Loucy (cell line): ENCODE measurements around the gene ALPK3.
A peak's percentile ranks its signal among the peaks of the same experiment; 100 is the strongest.

Experiments used
- H2AFZ ChIP-seq: fragments of 200-600 bp; sonication (generic); 2 replicates; pipeline ENCODE4 v1.6.0; 2016; ENCODE audit warnings: antibody characterized with exemption, mild to moderate bottlenecking, low read length, moderate library complexity
- H3F3A ChIP-seq: fragments of 200-600 bp; 2 replicates; pipeline ENCODE4 v1.6.0; 2016; ENCODE audit warnings: antibody characterized with exemption, low read depth, mild to moderate bottlenecking
- H3K27me3 ChIP-seq: fragments of 200-600 bp; sonication (generic); 2 replicates; pipeline ENCODE4 v1.6.1; 2014; ENCODE audit warnings: low read length, mild to moderate bottlenecking; ENCODE audit not compliant: insufficient read depth, poor library complexity, severe bottlenecking
- H3K36me3 ChIP-seq: fragments of 200-600 bp; sonication (generic); 2 replicates; pipeline ENCODE4 v1.6.1; 2016; ENCODE audit warnings: low read length; ENCODE audit not compliant: insufficient read depth
- H3K4me1 ChIP-seq: fragments of 200-600 bp; sonication (generic); 2 replicates; pipeline ENCODE4 v1.5.1; 2014; ENCODE audit warnings: low read length, mild to moderate bottlenecking; ENCODE audit not compliant: insufficient read depth, poor library complexity, severe bottlenecking
- H3K4me2 ChIP-seq: fragments of 200-600 bp; sonication (generic); 2 replicates; pipeline ENCODE4 v1.6.0; 2014; ENCODE audit warnings: antibody characterized with exemption, low read length, low read depth, mild to moderate bottlenecking; ENCODE audit not compliant: poor library complexity, severe bottlenecking
- H3K4me3 ChIP-seq: fragments of 200-600 bp; sonication (generic); 2 replicates; pipeline ENCODE4 v1.5.1; 2014; ENCODE audit warnings: low read length, mild to moderate bottlenecking, mixed read lengths; ENCODE audit not compliant: poor library complexity, severe bottlenecking
- H3K79me2 ChIP-seq: fragments of 200-600 bp; sonication (generic); 2 replicates; pipeline ENCODE4 v1.6.1; 2014; ENCODE audit warnings: low read length; ENCODE audit not compliant: insufficient read depth
- H3K9ac ChIP-seq: fragments of 200-600 bp; sonication (generic); 2 replicates; pipeline ENCODE4 v1.6.0; 2014; ENCODE audit warnings: mild to moderate bottlenecking, low read depth, low read length, moderate library complexity; ENCODE audit not compliant: poor library complexity, severe bottlenecking
- H3K9me2 ChIP-seq: fragments of 200-600 bp; sonication (generic); replicated peaks from 2 replicates; pipeline ENCODE4 v1.6.1; 2016; ENCODE audit warnings: low read depth, low read length, mixed read lengths
- H3K9me3 ChIP-seq: fragments of 200-600 bp; sonication (generic); 2 replicates; pipeline ENCODE4 v1.6.1; 2014; ENCODE audit warnings: mild to moderate bottlenecking, antibody characterized with exemption, low read length, low read depth; ENCODE audit not compliant: insufficient read depth
- H4K20me1 ChIP-seq: fragments of 200-600 bp; sonication (generic); 2 replicates; pipeline ENCODE4 v1.6.0; 2014; ENCODE audit warnings: antibody characterized with exemption, low read length, mild to moderate bottlenecking; ENCODE audit not compliant: insufficient read depth, poor library complexity, severe bottlenecking
- EZH2phosphoT487 ChIP-seq: fragments of 200-600 bp; IDR thresholded peaks from 2 replicates; pipeline ENCODE4 v1.6.1; 2018; ENCODE audit warnings: antibody characterized with exemption, mild to moderate bottlenecking, moderate library complexity, borderline replicate concordance
- TF ChIP-seq, protein P1 (sequence below): fragments of 200-600 bp; sonication (generic); conservative IDR thresholded peaks from 2 replicates; pipeline ENCODE4 v1.5.1; 2014; ENCODE audit warnings: mild to moderate bottlenecking, antibody characterized with exemption, low read length

Gene ALPK3, protein sequence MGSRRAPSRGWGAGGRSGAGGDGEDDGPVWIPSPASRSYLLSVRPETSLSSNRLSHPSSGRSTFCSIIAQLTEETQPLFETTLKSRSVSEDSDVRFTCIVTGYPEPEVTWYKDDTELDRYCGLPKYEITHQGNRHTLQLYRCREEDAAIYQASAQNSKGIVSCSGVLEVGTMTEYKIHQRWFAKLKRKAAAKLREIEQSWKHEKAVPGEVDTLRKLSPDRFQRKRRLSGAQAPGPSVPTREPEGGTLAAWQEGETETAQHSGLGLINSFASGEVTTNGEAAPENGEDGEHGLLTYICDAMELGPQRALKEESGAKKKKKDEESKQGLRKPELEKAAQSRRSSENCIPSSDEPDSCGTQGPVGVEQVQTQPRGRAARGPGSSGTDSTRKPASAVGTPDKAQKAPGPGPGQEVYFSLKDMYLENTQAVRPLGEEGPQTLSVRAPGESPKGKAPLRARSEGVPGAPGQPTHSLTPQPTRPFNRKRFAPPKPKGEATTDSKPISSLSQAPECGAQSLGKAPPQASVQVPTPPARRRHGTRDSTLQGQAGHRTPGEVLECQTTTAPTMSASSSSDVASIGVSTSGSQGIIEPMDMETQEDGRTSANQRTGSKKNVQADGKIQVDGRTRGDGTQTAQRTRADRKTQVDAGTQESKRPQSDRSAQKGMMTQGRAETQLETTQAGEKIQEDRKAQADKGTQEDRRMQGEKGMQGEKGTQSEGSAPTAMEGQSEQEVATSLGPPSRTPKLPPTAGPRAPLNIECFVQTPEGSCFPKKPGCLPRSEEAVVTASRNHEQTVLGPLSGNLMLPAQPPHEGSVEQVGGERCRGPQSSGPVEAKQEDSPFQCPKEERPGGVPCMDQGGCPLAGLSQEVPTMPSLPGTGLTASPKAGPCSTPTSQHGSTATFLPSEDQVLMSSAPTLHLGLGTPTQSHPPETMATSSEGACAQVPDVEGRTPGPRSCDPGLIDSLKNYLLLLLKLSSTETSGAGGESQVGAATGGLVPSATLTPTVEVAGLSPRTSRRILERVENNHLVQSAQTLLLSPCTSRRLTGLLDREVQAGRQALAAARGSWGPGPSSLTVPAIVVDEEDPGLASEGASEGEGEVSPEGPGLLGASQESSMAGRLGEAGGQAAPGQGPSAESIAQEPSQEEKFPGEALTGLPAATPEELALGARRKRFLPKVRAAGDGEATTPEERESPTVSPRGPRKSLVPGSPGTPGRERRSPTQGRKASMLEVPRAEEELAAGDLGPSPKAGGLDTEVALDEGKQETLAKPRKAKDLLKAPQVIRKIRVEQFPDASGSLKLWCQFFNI (N-terminal part only)

GRCh38 chr15:84816694-84817465, at the start of gene ALPK3:
TSS of gene ALPK3 (plus strand) at chr15:84817356. CDS start at chr15:84817453, 97 bp downstream.
- no peaks in the 10 kb centered on the region for H3K79me2 ChIP-seq
- H3K27me3 ChIP-seq, result no peaks in the 10 kb centered on the region
- H3K9ac ChIP-seq, result peak within 1 kb of the TSS; percentile 20
- H3K4me1 ChIP-seq, result peaks cover 13% of the 10 kb centered on the region
- no peaks in the 10 kb centered on the region for H3K9me3 ChIP-seq
- H3K4me2 ChIP-seq, result peak within 1 kb of the TSS; percentile 26
- no peak for TF ChIP-seq EZH2phosphoT487
- TF ChIP-seq, protein P1, sequence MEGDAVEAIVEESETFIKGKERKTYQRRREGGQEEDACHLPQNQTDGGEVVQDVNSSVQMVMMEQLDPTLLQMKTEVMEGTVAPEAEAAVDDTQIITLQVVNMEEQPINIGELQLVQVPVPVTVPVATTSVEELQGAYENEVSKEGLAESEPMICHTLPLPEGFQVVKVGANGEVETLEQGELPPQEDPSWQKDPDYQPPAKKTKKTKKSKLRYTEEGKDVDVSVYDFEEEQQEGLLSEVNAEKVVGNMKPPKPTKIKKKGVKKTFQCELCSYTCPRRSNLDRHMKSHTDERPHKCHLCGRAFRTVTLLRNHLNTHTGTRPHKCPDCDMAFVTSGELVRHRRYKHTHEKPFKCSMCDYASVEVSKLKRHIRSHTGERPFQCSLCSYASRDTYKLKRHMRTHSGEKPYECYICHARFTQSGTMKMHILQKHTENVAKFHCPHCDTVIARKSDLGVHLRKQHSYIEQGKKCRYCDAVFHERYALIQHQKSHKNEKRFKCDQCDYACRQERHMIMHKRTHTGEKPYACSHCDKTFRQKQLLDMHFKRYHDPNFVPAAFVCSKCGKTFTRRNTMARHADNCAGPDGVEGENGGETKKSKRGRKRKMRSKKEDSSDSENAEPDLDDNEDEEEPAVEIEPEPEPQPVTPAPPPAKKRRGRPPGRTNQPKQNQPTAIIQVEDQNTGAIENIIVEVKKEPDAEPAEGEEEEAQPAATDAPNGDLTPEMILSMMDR, result no peak
- H3K36me3 ChIP-seq, result no peaks in the 10 kb centered on the region
- H3F3A ChIP-seq, result no peaks in the 10 kb centered on the region
- H3K4me3 ChIP-seq, result no peak within 1 kb of the TSS
- no peaks in the 10 kb centered on the region for H3K9me2 ChIP-seq
- H4K20me1 ChIP-seq, result no peaks in the 10 kb centered on the region
- peak within 1 kb of the TSS; percentile 72 for H2AFZ ChIP-seq

- Histone ChIP-seq H2AFZ (no peak overlapping the region), H4K20me1 (peaks cover 4% of the 10 kb centered on the region), H3K9me3 (no peaks in the 10 kb centered on the region), H3F3A (no peaks in the 10 kb centered on the region), H3K79me2 (peaks cover 88% of the 10 kb centered on the region), H3K4me3 (no peak overlapping the region), H3K9ac (no peak overlapping the region), H3K36me3 (peaks cover 63% of the 10 kb centered on the region), H3K4me1 (no peaks in the 10 kb centered on the region), H3K4me2 (no peak overlapping the region), H3K9me2 (no peaks in the 10 kb centered on the region), H3K27me3 (no peaks in the 10 kb centered on the region)
- TF ChIP-seq, protein P1, result no peak
- TF ChIP-seq EZH2phosphoT487, result no peak
Observed at GRCh38 chr15:84772031-84772430, 45.1 kb upstream of the ALPK3 start.

DNA sequence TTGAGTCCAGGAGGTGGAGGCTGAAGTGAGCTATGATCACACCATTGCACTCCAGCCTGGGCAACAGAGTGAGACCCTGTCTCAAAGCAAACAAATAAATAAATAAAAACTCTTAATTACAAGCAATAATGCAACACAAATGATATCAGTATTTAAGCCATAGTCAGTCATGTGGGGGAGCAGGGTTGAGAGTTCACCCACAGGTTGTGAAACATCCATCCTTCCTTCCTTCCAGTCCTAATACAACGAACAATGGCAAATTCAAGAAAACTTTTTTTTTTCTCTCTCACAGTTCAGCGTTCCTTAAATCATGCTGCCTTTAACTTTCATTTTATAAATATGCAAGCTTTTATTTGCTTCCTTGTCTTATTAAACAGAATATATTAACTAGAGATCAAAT, 44.7 kb upstream of the ALPK3 start:
- H3K9me3 ChIP-seq, result no peaks in the 10 kb centered on the region
- H3F3A ChIP-seq, result no peaks in the 10 kb centered on the region
- TF ChIP-seq, protein P1, result no peak
- no peak for TF ChIP-seq EZH2phosphoT487
- H3K79me2 ChIP-seq, result peaks cover 88% of the 10 kb centered on the region
- no peak overlapping the region for H2AFZ ChIP-seq
- H3K4me1 ChIP-seq, result no peaks in the 10 kb centered on the region
- H4K20me1 ChIP-seq, result peaks cover 4% of the 10 kb centered on the region
- peaks cover 58% of the 10 kb centered on the region for H3K36me3 ChIP-seq
- H3K9me2 ChIP-seq, result no peaks in the 10 kb centered on the region
- H3K27me3 ChIP-seq, result no peaks in the 10 kb centered on the region
- no peak overlapping the region for H3K4me2 ChIP-seq
- no peak overlapping the region for H3K4me3 ChIP-seq
- H3K9ac ChIP-seq, result no peak overlapping the region
